ENCODE measurements around the gene TXNRD3.

TXNRD3 gene

GRCh38 chr3:126659915-126660886 is 5.3 kb upstream of the TXNRD3 start:
- Histone ChIP-seq H3K27me3 (peaks cover 13 to 19% (median 16%) of the 10 kb centered on the region in 11 experiments), H3K4me2 (no peak overlapping the region), H3K36me3 (no peaks in the 10 kb centered on the region), H3K9me3 (replicated peaks in 1 of 11) (peaks cover 24 to 46% (median 33%) of the 10 kb centered on the region in 11 experiments), H4K20me1 (peaks cover 0 to 10% (median 0%) of the 10 kb centered on the region in 11 experiments; a peak in 1 of 22 replicates), H3K4me1 (peaks cover 0 to 8% (median 0%) of the 10 kb centered on the region in 10 experiments; a peak in 3 of 20 replicates), H3K27ac (no peak overlapping the region), H3K9ac (no peak overlapping the region), H3K4me3 (no peak overlapping the region)
- TF ChIP-seq Cebpa-rat (IDR thresholded peaks at IDR 0.05) = no peak

DNA sequence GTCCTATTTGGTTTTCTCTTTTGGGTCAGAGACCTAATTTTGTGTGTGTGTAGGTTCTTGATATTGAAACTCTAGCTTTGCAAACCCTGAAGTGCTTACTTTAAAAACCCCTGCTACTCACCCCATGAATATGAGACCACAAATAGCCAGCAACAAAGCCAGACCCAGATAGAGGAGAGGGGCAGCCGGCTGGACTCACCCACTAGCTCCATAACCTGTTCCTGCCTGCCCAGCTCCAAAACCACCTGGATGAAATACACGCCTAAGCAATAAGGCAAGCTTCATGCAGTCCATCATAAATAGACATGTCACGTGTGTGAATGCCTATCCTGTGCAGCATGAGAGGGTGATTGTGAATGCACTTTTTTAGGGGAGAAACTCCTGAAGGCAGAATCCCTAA is 3.7 kb upstream of the TXNRD3 start:
- Histone ChIP-seq H3K36me3 (no peaks in the 10 kb centered on the region), H3K27ac (no peak overlapping the region), H3K9ac (no peak overlapping the region), H3K27me3 (peaks cover 29 to 35% (median 32%) of the 10 kb centered on the region in 11 experiments), H4K20me1 (peaks cover 0 to 6% (median 0%) of the 10 kb centered on the region in 11 experiments; a peak in 1 of 22 replicates), H3K4me2 (no peak overlapping the region), H3K4me3 (no peak overlapping the region), H3K4me1 (peaks cover 0 to 18% (median 9%) of the 10 kb centered on the region in 10 experiments; a peak in 13 of 20 replicates), H3K9me3 (replicated peaks in 1 of 11) (peaks cover 24 to 46% (median 33%) of the 10 kb centered on the region in 11 experiments)
- TF ChIP-seq Cebpa-rat (IDR thresholded peaks at IDR 0.05) = no peak

GRCh38 chr3:126657901-126658300 is 3.0 kb upstream of the TXNRD3 start:
- no peak overlapping the region for H3K4me3 ChIP-seq
- no peak overlapping the region for H3K9ac ChIP-seq
- H3K27ac ChIP-seq = no peak overlapping the region
- H3K9me3 ChIP-seq (replicated peaks in 1 of 11) = peaks cover 24 to 46% (median 33%) of the 10 kb centered on the region in 11 experiments
- no peak for TF ChIP-seq Cebpa-rat (IDR thresholded peaks at IDR 0.05)
- H3K36me3 ChIP-seq = no peaks in the 10 kb centered on the region
- no peak overlapping the region for H3K4me2 ChIP-seq
- H3K4me1 ChIP-seq = peaks cover 0 to 18% (median 9%) of the 10 kb centered on the region in 10 experiments; a peak in 13 of 20 replicates
- peaks cover 36 to 42% (median 39%) of the 10 kb centered on the region in 11 experiments for H3K27me3 ChIP-seq
- no peaks in the 10 kb centered on the region; a peak in 1 of 22 replicates for H4K20me1 ChIP-seq

- Histone ChIP-seq H3K9me3 (replicated peaks in 1 of 11) (peaks cover 22 to 42% (median 30%) of the 10 kb centered on the region in 11 experiments), H3K27me3 (peaks cover 46 to 53% (median 50%) of the 10 kb centered on the region in 11 experiments), H3K4me1 (peaks cover 0 to 18% (median 9%) of the 10 kb centered on the region in 10 experiments; a peak in 13 of 20 replicates), H3K4me3 (no peak overlapping the region), H3K36me3 (no peaks in the 10 kb centered on the region), H3K9ac (no peak overlapping the region), H3K27ac (no peak overlapping the region), H3K4me2 (peak overlapping the region in 5 of 11 experiments; percentile 11 to 25 (median 17); a peak in 4 of 22 replicates), H4K20me1 (no peaks in the 10 kb centered on the region; a peak in 1 of 22 replicates)
- TF ChIP-seq Cebpa-rat (IDR thresholded peaks at IDR 0.05) = no peak
These were observed 1.6 kb upstream of the TXNRD3 start for GRCh38 chr3:126656371-126657134.

DNA sequence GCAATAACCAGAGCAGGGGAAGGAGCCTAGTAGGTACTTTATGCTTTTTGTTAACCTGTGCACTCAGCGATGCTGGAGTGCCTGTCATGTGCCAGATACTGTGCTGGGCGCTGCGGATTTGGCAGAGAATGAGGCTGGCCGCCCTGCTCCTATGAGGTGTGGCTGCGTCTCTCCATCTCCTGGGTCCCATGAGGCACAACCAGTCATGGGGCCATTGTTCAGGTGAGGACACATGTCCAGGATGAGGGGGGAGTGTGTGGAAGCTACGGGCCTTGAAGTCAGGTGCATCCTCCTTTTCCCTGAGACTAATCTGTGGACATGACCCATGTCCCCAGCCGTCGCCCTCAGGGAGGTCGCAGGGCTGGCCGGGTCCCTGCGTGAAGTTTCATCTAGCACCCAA is 963 bp upstream of the TXNRD3 start:
- Histone ChIP-seq H3K27me3 (peaks cover 46 to 53% (median 50%) of the 10 kb centered on the region in 11 experiments), H4K20me1 (no peaks in the 10 kb centered on the region; a peak in 1 of 22 replicates), H3K36me3 (no peaks in the 10 kb centered on the region), H3K9ac (no peak overlapping the region), H3K4me2 (peak overlapping the region in 5 of 11 experiments; percentile 11 to 25 (median 17); a peak in 2 of 22 replicates), H3K9me3 (replicated peaks in 1 of 11) (peaks cover 16 to 35% (median 23%) of the 10 kb centered on the region in 11 experiments), H3K4me1 (peaks cover 0 to 18% (median 9%) of the 10 kb centered on the region in 10 experiments; a peak in 13 of 20 replicates), H3K4me3 (no peak overlapping the region), H3K27ac (no peak overlapping the region)
- no peak for TF ChIP-seq Cebpa-rat (IDR thresholded peaks at IDR 0.05)

DNA sequence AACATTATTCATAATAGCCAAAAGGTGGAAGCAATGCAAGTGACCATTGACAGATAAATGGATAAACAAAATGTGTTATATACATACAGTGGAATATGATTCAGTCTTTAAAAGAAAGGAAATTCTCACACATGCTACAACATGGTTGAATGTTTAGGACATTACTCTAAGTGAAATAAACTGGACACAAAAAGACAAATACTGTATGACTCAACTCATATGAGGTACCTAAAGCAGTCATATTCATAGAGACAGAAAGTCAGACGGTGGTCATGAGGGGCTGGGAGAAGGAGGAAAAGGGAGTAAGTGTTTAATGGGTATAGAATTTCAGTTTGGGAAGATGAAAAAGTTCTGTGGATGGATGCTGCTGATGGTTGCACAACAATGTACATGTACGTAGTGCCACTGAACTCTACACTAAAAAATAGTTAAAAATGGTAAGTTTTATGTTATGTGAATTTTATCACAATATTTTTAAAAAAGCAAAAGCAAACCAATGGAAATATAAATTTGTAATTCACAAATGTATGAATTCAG is 5.3 kb downstream of the TXNRD3 start:
- Histone ChIP-seq H3K9me3 (replicated peaks in 1 of 11) (no peaks in the 10 kb centered on the region), H3K27ac (no peak overlapping the region), H3K4me3 (no peak overlapping the region), H3K27me3 (peaks cover 27 to 30% (median 28%) of the 10 kb centered on the region in 11 experiments), H3K36me3 (no peaks in the 10 kb centered on the region), H4K20me1 (no peaks in the 10 kb centered on the region), H3K4me2 (no peak overlapping the region), H3K4me1 (peaks cover 0 to 6% (median 5%) of the 10 kb centered on the region in 10 experiments; a peak in 13 of 20 replicates), H3K9ac (no peak overlapping the region)
- no peak for TF ChIP-seq Cebpa-rat (IDR thresholded peaks at IDR 0.05)

GRCh38 chr3:126646674-126647073 is 8.2 kb downstream of the TXNRD3 start:
- Histone ChIP-seq H3K4me2 (no peak overlapping the region), H3K36me3 (no peaks in the 10 kb centered on the region), H3K4me1 (no peaks in the 10 kb centered on the region), H3K4me3 (no peak overlapping the region), H3K9ac (no peak overlapping the region), H3K9me3 (replicated peaks in 1 of 11) (no peaks in the 10 kb centered on the region), H3K27me3 (peaks cover 0 to under 1% (median 0%) of the 10 kb centered on the region in 11 experiments; a peak in 2 of 22 replicates), H4K20me1 (no peaks in the 10 kb centered on the region), H3K27ac (no peak overlapping the region)
- TF ChIP-seq Cebpa-rat (IDR thresholded peaks at IDR 0.05) = no peak

DNA sequence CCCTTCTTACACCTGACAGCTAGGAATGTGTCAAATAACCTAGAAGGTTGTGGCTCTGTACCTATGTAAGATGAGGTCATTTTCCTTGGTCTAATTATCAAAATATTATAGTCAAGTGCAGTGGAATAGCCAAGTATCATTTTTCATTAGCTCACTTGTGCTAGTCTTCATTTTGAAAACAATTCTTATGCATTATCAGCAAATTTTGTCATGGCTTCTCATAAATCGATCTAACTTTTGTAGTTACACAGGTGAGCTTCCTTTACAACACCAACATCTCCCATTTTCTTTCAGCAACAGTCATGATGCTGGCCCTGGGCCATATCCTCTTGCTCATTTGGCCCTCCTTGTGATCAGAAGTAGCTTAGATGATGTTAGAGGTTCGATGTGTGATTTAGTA is 10.3 kb downstream of the TXNRD3 start:
- Histone ChIP-seq H3K4me1 (no peaks in the 10 kb centered on the region), H3K27me3 (no peaks in the 10 kb centered on the region), H3K9me3 (replicated peaks in 1 of 11) (no peaks in the 10 kb centered on the region), H3K9ac (no peak overlapping the region), H4K20me1 (no peaks in the 10 kb centered on the region), H3K36me3 (no peaks in the 10 kb centered on the region), H3K4me2 (no peak overlapping the region), H3K4me3 (no peak overlapping the region), H3K27ac (no peak overlapping the region)
- TF ChIP-seq Cebpa-rat (IDR thresholded peaks at IDR 0.05) = no peak
